GM12878 (cell line): ENCODE results near the gene MSH3. TPM values are rescaled to one million over a fixed set of nuclear protein-coding genes. Genes with fewer than 3 reads are reported as not detected.

Experiments used
- ATAC-seq: fragments of 200-7000 bp; cut with Tn5 transposase; 3 replicates; pipeline ENCODE4 v1.9.1; 2020; ENCODE audit warnings: mild to moderate bottlenecking, moderate library complexity
- BruUV-seq: library from RNA; stranded (reverse); fragments of 400-500 nt; replicated peaks from 2 replicates; lab custom pipeline; 2021; lab: Mats Ljungman, UMichigan
- CTCF ChIA-PET: fragments of 300-600 bp; sonication (Branson Sonifier 250); formaldehyde crosslinking; extraction: SDS; loops from one replicate; lab custom pipeline; 2021; ENCODE audit warnings: inconsistent platforms; lab: Yijun Ruan, JAX
- POLR2A ChIA-PET: fragments of 350-600 bp; formaldehyde crosslinking; extraction: SDS; loops from one replicate; lab custom pipeline; 2021; ENCODE audit warnings: inconsistent platforms; lab: Charles Lee
- RAD21 ChIA-PET: fragments of 300-600 bp; sonication (Branson Sonifier 250); formaldehyde crosslinking; loops from one replicate; lab custom pipeline; 2023; ENCODE audit warnings: antibody characterized with exemption; ENCODE audit not compliant: unreplicated experiment; lab: Charles Lee
- SMC1A ChIA-PET: fragments of 300-600 bp; sonication (Branson Sonifier 250); formaldehyde crosslinking; loops from one replicate; lab custom pipeline; 2023; ENCODE audit not compliant: unreplicated experiment, uncharacterized antibody; lab: Charles Lee
- DNase-seq: peaks from one replicate; pipeline ENCODE4 v3.0.0-alpha.2; 2011; ENCODE audit warnings: low read depth, low spot score
- FAIRE-seq: peaks from 3 replicates; lab custom pipeline; 2011; peaks lifted over from hg19 to GRCh38; lab: Jason Lieb, UNC
- H2AFZ ChIP-seq: 2 replicates; pipeline ENCODE4 v1.6.0; 2011; ENCODE audit warnings: low read depth, low read length, control low read depth; ENCODE audit not compliant: control insufficient read depth
- H3K27ac ChIP-seq: 2 replicates; pipeline ENCODE4 v1.5.1; 2011; ENCODE audit warnings: control low read depth; ENCODE audit not compliant: control insufficient read depth, insufficient read depth
- H3K27me3 ChIP-seq, 2 experiments: replicated peaks in 1 of 2; 2 replicates each; pipeline versions ENCODE4 v1.6.0 to v1.6.1; 2011; ENCODE audit warnings: low read length in 1 of 2; ENCODE audit not compliant: control insufficient read depth in 2 of 2, insufficient read depth in 2 of 2
- H3K36me3 ChIP-seq, 2 experiments: 2 replicates each; pipeline ENCODE4 v1.5.1; 2011; ENCODE audit warnings: low read length in 1 of 2; ENCODE audit not compliant: control insufficient read depth in 2 of 2, insufficient read depth in 2 of 2
- H3K4me1 ChIP-seq: 2 replicates; pipeline ENCODE4 v1.6.1; 2011; ENCODE audit warnings: mild to moderate bottlenecking, low read length, moderate library complexity, mixed read lengths; ENCODE audit not compliant: control insufficient read depth, insufficient read depth
- H3K4me2 ChIP-seq: 2 replicates; pipeline ENCODE4 v1.6.0; 2011; ENCODE audit warnings: control low read depth; ENCODE audit not compliant: control insufficient read depth, insufficient read depth
- H3K4me3 ChIP-seq: fragments of 200-600 bp; sonication (generic); 2 replicates; pipeline ENCODE4 v1.5.1; 2016
- H3K79me2 ChIP-seq: 2 replicates; pipeline ENCODE4 v1.6.0; 2011; ENCODE audit warnings: low read length; ENCODE audit not compliant: control insufficient read depth, insufficient read depth
- H3K9ac ChIP-seq: 2 replicates; pipeline ENCODE4 v1.8.0; 2011; ENCODE audit warnings: low read length, control low read depth, mixed read lengths; ENCODE audit not compliant: control insufficient read depth, insufficient read depth
- H3K9me3 ChIP-seq: replicated peaks from 3 replicates; pipeline ENCODE4 v1.5.1; 2011; ENCODE audit warnings: mild to moderate bottlenecking, low read length; ENCODE audit not compliant: control insufficient read depth, insufficient read depth
- H4K20me1 ChIP-seq: 2 replicates; pipeline ENCODE4 v1.6.0; 2011; ENCODE audit not compliant: control insufficient read depth, insufficient read depth
- CHD2 ChIP-seq: IDR thresholded peaks from 2 replicates; pipeline ENCODE4 v1.6.1; 2011; ENCODE audit warnings: low read depth, low read length, improper control_type of control experiment, borderline replicate concordance
- DPF2 ChIP-seq: fragments of 450-650 bp; IDR thresholded peaks from 2 replicates; pipeline ENCODE4 v1.6.1; 2017; ENCODE audit warnings: mild to moderate bottlenecking
- EZH2 ChIP-seq: IDR thresholded peaks from 2 replicates; pipeline ENCODE4 v1.6.1; 2012; ENCODE audit warnings: low read depth, mild to moderate bottlenecking, control low read depth, inconsistent platforms, low read length, borderline replicate concordance; ENCODE audit not compliant: control insufficient read depth
- MTA2 ChIP-seq: fragments of 450-650 bp; IDR thresholded peaks from 2 replicates; pipeline ENCODE4 v1.6.1; 2016; ENCODE audit warnings: low read depth, mild to moderate bottlenecking, moderate library complexity
- MXI1 ChIP-seq: fragments of 150-350 bp; IDR thresholded peaks from 2 replicates; pipeline ENCODE4 v1.6.1; 2011; ENCODE audit warnings: low read depth, mild to moderate bottlenecking, inconsistent platforms, low read length, improper control_type of control experiment
- NFXL1 ChIP-seq: fragments of 450-650 bp; IDR thresholded peaks from 2 replicates; pipeline ENCODE4 v1.6.1; 2017; ENCODE audit warnings: antibody characterized with exemption, mild to moderate bottlenecking, borderline replicate concordance
- NR2F1 ChIP-seq: fragments of 450-650 bp; conservative IDR thresholded peaks from 2 replicates; pipeline ENCODE4 v1.6.1; 2017; ENCODE audit warnings: mild to moderate bottlenecking
- RBBP5 ChIP-seq: fragments of 200-600 bp; sonication (generic); conservative IDR thresholded peaks from 2 replicates; pipeline ENCODE4 v1.6.1; 2016
- SP1 ChIP-seq: IDR thresholded peaks from one replicate; pipeline ENCODE4 v1.6.1; 2011; ENCODE audit warnings: low read depth, low read length
- YY1 ChIP-seq: IDR thresholded peaks from 2 replicates; pipeline ENCODE4 v1.6.1; 2011; ENCODE audit warnings: low read depth, mild to moderate bottlenecking, low read length
- ZNF217 ChIP-seq: fragments of 450-650 bp; IDR thresholded peaks from 2 replicates; pipeline ENCODE4 v1.6.1; 2017; ENCODE audit warnings: antibody characterized with exemption, mild to moderate bottlenecking
- WGBS: methylation state at CpG from one replicate; pipeline ENCODE4 v1.1.6; 2016; ENCODE audit warnings: low lambda C conversion rate; ENCODE audit not compliant: insufficient replicate concordance, insufficient coverage; ENCODE audit errors: missing lambda C conversion rate; 5-methylcytosine and 5-hydroxymethylcytosine counted together
- in situ Hi-C: fragments of 300-500 bp; cut with MboI; formaldehyde crosslinking; loops from 9 replicates; pipeline ENCODE4 v1.14.3; 2018; ENCODE audit warnings: mixed read lengths
- intact Hi-C: fragments of 100-400 bp; cut with micrococcal nuclease; formaldehyde crosslinking; loops from one replicate; pipeline ENCODE4 v1.14.2; 2022; ENCODE audit not compliant: unreplicated experiment
- polyA plus RNA-seq, 11 experiments: library from polyadenylated mRNA; depleted of rRNA in 4 of 11; unstranded in 6 of 11; stranded (reverse) in 5 of 11; fragments of >200 nt; fragmentation: Nextera tagmentation in 4 of 11; fragmentation: Illumina TruSeq in 1 of 11; extraction: Ambion mirVana in 4 of 11; extraction: Trizol in 1 of 11; gene quantifications; 1 replicate in 1 of 11; 2 replicates in 10 of 11; pipeline versions ENCODE4 v1.2.1 to v1.2.3, GENCODE V29; 2011 to 2016; ENCODE audit warnings: inconsistent platforms in 2 of 11, missing spikeins in 2 of 11, low read depth in 1 of 11
- total RNA-seq, 4 experiments: library from RNA; depleted of rRNA in 3 of 4; stranded (reverse); fragments of >200 nt in 3 of 4; fragmentation: Illumina TruSeq in 1 of 4; extraction: Trizol in 1 of 4; gene quantifications; 2 replicates each; pipeline versions ENCODE4 v1.2.1 to v1.2.3, GENCODE V29; 2013 to 2021
- TF ChIP-seq, protein P1 (sequence below): IDR thresholded peaks from 2 replicates; pipeline ENCODE4 v1.6.1; 2012; ENCODE audit warnings: mild to moderate bottlenecking, low read depth, low read length
- TF ChIP-seq, protein P2 (sequence below): fragments of 150-350 bp; IDR thresholded peaks from 2 replicates; pipeline ENCODE4 v1.6.1; 2014; ENCODE audit warnings: mild to moderate bottlenecking, low read depth, low read length

The MSH3 gene
- total and polyA plus RNA-seq, 10 of the 15 experiments (the other 5 are each of a cell fraction or from before 2014, with no cell fraction given): 4.7 to 17.5 (median 12.2) TPM

DNA sequence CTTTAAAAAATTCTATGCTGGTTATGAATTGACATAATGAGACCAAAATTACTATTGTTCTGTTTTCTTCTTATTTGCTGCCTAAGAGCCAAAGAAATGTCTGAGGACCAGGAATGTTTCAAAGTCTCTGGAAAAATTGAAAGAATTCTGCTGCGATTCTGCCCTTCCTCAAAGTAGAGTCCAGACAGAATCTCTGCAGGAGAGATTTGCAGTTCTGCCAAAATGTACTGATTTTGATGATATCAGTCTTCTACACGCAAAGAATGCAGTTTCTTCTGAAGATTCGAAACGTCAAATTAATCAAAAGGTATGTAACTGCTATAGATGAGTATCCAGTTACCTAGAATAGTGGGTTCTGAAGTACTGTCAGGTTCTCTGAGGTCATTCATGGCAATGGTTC, 10.6 kb downstream of the MSH3 start:
- no peaks in the 10 kb centered on the region for H3K27me3 ChIP-seq
- ChIA-PET SMC1A (interaction anchor here (1.4 to 2.3 kb wide), 2 partner anchors 9 to 319 kb away, joined by 3 to 10 read pairs; no protein-coding TSS in a partner anchor), RAD21 (no interaction called here), POLR2A (interaction anchor here (2.2 kb wide), 1 partner anchor 9 kb away, joined by 13 read pairs; no protein-coding TSS in a partner anchor), CTCF (interaction anchor here (1.0 to 1.4 kb wide), 2 partner anchors 9 kb away, joined by 3 to 8 read pairs; no protein-coding TSS in a partner anchor)
- 98% methylated on average over 4 of the region's 4 CpGs for WGBS
- no peak for ATAC-seq
- FAIRE-seq: no peak
- no peak overlapping the region for H2AFZ ChIP-seq
- H3K36me3 ChIP-seq: peaks cover 11 to 21% of the 10 kb centered on the region in 2 experiments
- TF ChIP-seq ZNF217: no peak
- no peak for TF ChIP-seq NR2F1
- no peak for TF ChIP-seq DPF2
- BruUV-seq: no TSS peak
- no peak overlapping the region for H3K4me2 ChIP-seq
- H3K27ac ChIP-seq: no peak overlapping the region
- H4K20me1 ChIP-seq: no peaks in the 10 kb centered on the region
- intact Hi-C loops: no loop called here
- H3K9me3 ChIP-seq: no peaks in the 10 kb centered on the region
- in situ Hi-C loops: no loop called here
- H3K4me1 ChIP-seq: no peaks in the 10 kb centered on the region; the same call in 1 of the 2 replicates
- no peak for DNase-seq
- no peaks in the 10 kb centered on the region; the same call in 1 of the 2 replicates for H3K79me2 ChIP-seq
- H3K9ac ChIP-seq: no peak overlapping the region
- H3K4me3 ChIP-seq: no peak overlapping the region

DNA sequence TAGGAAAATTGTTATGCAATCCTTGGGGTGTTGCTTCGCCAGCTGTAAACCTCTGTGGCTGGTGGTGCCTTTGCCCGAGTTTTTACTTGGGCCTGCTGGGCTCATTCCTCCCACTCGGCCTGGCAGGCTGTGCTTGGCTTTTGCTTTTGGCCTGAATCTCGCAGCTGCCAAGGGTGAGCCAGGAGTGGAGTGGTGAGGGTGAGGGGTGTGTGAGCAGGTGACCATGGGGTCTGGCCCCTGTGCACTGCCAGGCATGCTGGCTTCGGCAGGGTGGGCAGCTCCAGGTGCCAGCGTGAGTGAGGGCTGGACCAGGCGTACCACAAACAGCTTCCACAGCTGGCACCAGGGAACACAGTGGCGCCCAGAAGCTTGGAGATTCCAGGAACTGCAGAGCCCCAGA, 12.9 kb downstream of the MSH3 start:
- H3K27ac ChIP-seq: no peak overlapping the region
- no peak overlapping the region for H3K4me3 ChIP-seq
- H3K9me3 ChIP-seq: no peaks in the 10 kb centered on the region
- no peaks in the 10 kb centered on the region; the same call in 1 of the 2 replicates for H3K4me1 ChIP-seq
- no peak overlapping the region; the same call in 1 of the 2 replicates for H3K4me2 ChIP-seq
- 98% methylated on average over 8 of the region's 8 CpGs for WGBS
- CTCF ChIA-PET: interaction anchor here (0.9 to 9.8 kb wide), 3 partner anchors 11 to 527 kb away, joined by 3 to 116 read pairs (median 30); partner anchors contain the start of gene DHFR
- no peak for ATAC-seq
- BruUV-seq: no TSS peak
- no peaks in the 10 kb centered on the region for H3K27me3 ChIP-seq
- no peak for DNase-seq
- SMC1A ChIA-PET: interaction anchor here (0.9 to 4.3 kb wide), 4 partner anchors 13 to 189 kb away, joined by 3 to 37 read pairs (median 7); partner anchors contain the start of genes DHFR and MSH3
- peaks cover 11 to 17% of the 10 kb centered on the region in 2 experiments for H3K36me3 ChIP-seq
- intact Hi-C loops (no loop called here), in situ Hi-C loops (no loop called here)
- no peaks in the 10 kb centered on the region for H3K79me2 ChIP-seq
- POLR2A ChIA-PET: interaction anchor here (3.6 kb wide), 1 partner anchor 11 kb away, joined by 25 read pairs; the partner anchor contains the start of gene DHFR
- no peaks in the 10 kb centered on the region for H4K20me1 ChIP-seq
- FAIRE-seq: no peak
- RAD21 ChIA-PET: interaction anchor here (0.6 to 2.2 kb wide), 5 partner anchors 11 to 575 kb away, joined by 3 to 8 read pairs (median 5); partner anchors contain the start of genes DHFR and MSH3
- H2AFZ ChIP-seq: no peak overlapping the region; the same call in 1 of the 2 replicates
- H3K9ac ChIP-seq: no peak overlapping the region
- TF ChIP-seq MXI1: no peak
- TF ChIP-seq SP1: no peak
- TF ChIP-seq, protein P1, sequence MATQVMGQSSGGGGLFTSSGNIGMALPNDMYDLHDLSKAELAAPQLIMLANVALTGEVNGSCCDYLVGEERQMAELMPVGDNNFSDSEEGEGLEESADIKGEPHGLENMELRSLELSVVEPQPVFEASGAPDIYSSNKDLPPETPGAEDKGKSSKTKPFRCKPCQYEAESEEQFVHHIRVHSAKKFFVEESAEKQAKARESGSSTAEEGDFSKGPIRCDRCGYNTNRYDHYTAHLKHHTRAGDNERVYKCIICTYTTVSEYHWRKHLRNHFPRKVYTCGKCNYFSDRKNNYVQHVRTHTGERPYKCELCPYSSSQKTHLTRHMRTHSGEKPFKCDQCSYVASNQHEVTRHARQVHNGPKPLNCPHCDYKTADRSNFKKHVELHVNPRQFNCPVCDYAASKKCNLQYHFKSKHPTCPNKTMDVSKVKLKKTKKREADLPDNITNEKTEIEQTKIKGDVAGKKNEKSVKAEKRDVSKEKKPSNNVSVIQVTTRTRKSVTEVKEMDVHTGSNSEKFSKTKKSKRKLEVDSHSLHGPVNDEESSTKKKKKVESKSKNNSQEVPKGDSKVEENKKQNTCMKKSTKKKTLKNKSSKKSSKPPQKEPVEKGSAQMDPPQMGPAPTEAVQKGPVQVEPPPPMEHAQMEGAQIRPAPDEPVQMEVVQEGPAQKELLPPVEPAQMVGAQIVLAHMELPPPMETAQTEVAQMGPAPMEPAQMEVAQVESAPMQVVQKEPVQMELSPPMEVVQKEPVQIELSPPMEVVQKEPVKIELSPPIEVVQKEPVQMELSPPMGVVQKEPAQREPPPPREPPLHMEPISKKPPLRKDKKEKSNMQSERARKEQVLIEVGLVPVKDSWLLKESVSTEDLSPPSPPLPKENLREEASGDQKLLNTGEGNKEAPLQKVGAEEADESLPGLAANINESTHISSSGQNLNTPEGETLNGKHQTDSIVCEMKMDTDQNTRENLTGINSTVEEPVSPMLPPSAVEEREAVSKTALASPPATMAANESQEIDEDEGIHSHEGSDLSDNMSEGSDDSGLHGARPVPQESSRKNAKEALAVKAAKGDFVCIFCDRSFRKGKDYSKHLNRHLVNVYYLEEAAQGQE: no peak
- no peak for TF ChIP-seq YY1
- no peak for TF ChIP-seq EZH2
- no peak for TF ChIP-seq NFXL1
- TF ChIP-seq RBBP5: no peak
- TF ChIP-seq, protein P2, sequence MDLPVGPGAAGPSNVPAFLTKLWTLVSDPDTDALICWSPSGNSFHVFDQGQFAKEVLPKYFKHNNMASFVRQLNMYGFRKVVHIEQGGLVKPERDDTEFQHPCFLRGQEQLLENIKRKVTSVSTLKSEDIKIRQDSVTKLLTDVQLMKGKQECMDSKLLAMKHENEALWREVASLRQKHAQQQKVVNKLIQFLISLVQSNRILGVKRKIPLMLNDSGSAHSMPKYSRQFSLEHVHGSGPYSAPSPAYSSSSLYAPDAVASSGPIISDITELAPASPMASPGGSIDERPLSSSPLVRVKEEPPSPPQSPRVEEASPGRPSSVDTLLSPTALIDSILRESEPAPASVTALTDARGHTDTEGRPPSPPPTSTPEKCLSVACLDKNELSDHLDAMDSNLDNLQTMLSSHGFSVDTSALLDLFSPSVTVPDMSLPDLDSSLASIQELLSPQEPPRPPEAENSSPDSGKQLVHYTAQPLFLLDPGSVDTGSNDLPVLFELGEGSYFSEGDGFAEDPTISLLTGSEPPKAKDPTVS: no peak
- TF ChIP-seq CHD2: no peak
- no peak for TF ChIP-seq MTA2
